ENCODE data around the gene ZMYM5.
"Not testable (repeated sequence)": the region's sequence is repeated elsewhere in the genome, so short reads cannot be mapped to it uniquely, and the experiment has no call there.

The ZMYM5 gene

GRCh38 chr13:19863323-19864023 lies at the start of gene ZMYM5:
TSS of gene ZMYM5 (minus strand) at chr13:19863649. CDS start at chr13:19852180, 11,469 bp downstream.
- DNase-seq (ENCODE audit: low read depth in 2 of 2), result peak; percentile 97

GRCh38 chr13:19910336-19911072 lies 47.1 kb upstream of the ZMYM5 start:
- DNase-seq (ENCODE audit: low read depth in 2 of 2), result no peak

- no peak for DNase-seq (ENCODE audit: low read depth in 2 of 2)
Measured at GRCh38 chr13:19908350-19908986, 45.0 kb upstream of the ZMYM5 start.

GRCh38 chr13:19905487-19906195 lies 42.2 kb upstream of the ZMYM5 start:
- DNase-seq (ENCODE audit: low read depth in 2 of 2), result not testable (repeated sequence)

GRCh38 chr13:19890030-19890429 lies 26.6 kb upstream of the ZMYM5 start:
- no peak for DNase-seq (ENCODE audit: low read depth in 2 of 2)

GRCh38 chr13:19888799-19889198 lies 25.4 kb upstream of the ZMYM5 start:
- DNase-seq (ENCODE audit: low read depth in 2 of 2), result no peak

GRCh38 chr13:19882231-19882630 lies 18.8 kb upstream of the ZMYM5 start:
- DNase-seq (ENCODE audit: low read depth in 2 of 2), result no peak

GRCh38 chr13:19881641-19882040 lies 18.2 kb upstream of the ZMYM5 start:
- DNase-seq (ENCODE audit: low read depth in 2 of 2), result no peak

GRCh38 chr13:19864746-19865309 lies 1.4 kb upstream of the ZMYM5 start:
- DNase-seq (ENCODE audit: low read depth in 2 of 2), result peak; percentile 37 to 48

- peak; percentile 34 to 48 for DNase-seq (ENCODE audit: low read depth in 2 of 2)
Measured at GRCh38 chr13:19864024-19864745, 736 bp upstream of the ZMYM5 start.

GRCh38 chr13:19862481-19863313 lies 752 bp downstream of the ZMYM5 start:
- peak; percentile 14 to 19 for DNase-seq (ENCODE audit: low read depth in 2 of 2)

- no peak for DNase-seq (ENCODE audit: low read depth in 2 of 2)
Measured at GRCh38 chr13:19861762-19862161, 1.7 kb downstream of the ZMYM5 start.

- no peak for DNase-seq (ENCODE audit: low read depth in 2 of 2)
Measured at GRCh38 chr13:19860884-19861655, 2.4 kb downstream of the ZMYM5 start.

GRCh38 chr13:19857637-19858036 lies 5.8 kb downstream of the ZMYM5 start:
- not testable (repeated sequence) for DNase-seq (ENCODE audit: low read depth in 2 of 2)

GRCh38 chr13:19852766-19853165 lies 10.7 kb downstream of the ZMYM5 start:
- DNase-seq (ENCODE audit: low read depth in 2 of 2), result no peak

GRCh38 chr13:19845758-19846157 lies 17.7 kb downstream of the ZMYM5 start:
- no peak for DNase-seq (ENCODE audit: low read depth in 2 of 2)

GRCh38 chr13:19838865-19839275 lies 24.6 kb downstream of the ZMYM5 start:
- DNase-seq (ENCODE audit: low read depth in 2 of 2), result no peak

- no peak for DNase-seq (ENCODE audit: low read depth in 2 of 2)
Measured at GRCh38 chr13:19836472-19836871, 27.0 kb downstream of the ZMYM5 start.

- no peak for DNase-seq (ENCODE audit: low read depth in 2 of 2)
Measured at GRCh38 chr13:19834704-19835103, 28.7 kb downstream of the ZMYM5 start.

Measured in stimulated activated CD8-positive, alpha-beta memory T cell treated with anti-CD3 and anti-CD28 coated beads, Interleukin-15, amount 100 ng/mL, for 48 hours (primary cell).